Right cardiac atrium (tissue), 5 donors: Measurements from ENCODE around the gene HKDC1. TPM values are rescaled to one million over a fixed set of nuclear protein-coding genes. Genes with fewer than 3 reads are reported as not detected.

Experiments used
- ATAC-seq, 2 donors: fragments of 200-7000 bp; cut with Tn5 transposase; one replicate each; pipeline versions ENCODE4 v1.8.0 to v1.9.1; 2020; ENCODE audit warnings: moderate library complexity in 2 of 2, mild to moderate bottlenecking in 1 of 2
- DNase-seq, 3 donors: peaks; one replicate each; pipeline ENCODE4 v3.0.0-alpha.2; 2020
- H3K27ac ChIP-seq: one replicate; pipeline ENCODE4 v1.5.1; 2013; ENCODE audit warnings: mild to moderate bottlenecking, low read length, control low read depth, moderate library complexity
- H3K27me3 ChIP-seq: one replicate; pipeline ENCODE4 v1.6.1; 2013; ENCODE audit not compliant: control insufficient read depth, insufficient read depth
- H3K4me1 ChIP-seq: one replicate; pipeline ENCODE4 v1.6.1; 2013; ENCODE audit warnings: low read length; ENCODE audit not compliant: control insufficient read depth, insufficient read depth
- H3K4me3 ChIP-seq: one replicate; pipeline ENCODE4 v1.5.1; 2013; ENCODE audit warnings: low read length, control low read depth
- H3K9me3 ChIP-seq: one replicate; pipeline ENCODE4 v1.6.1; 2013; ENCODE audit warnings: low read length; ENCODE audit not compliant: control insufficient read depth
- whole genome bisulfite sequencing: extraction: QIAGEN DNeasy Blood & Tissue Kit; methylation state at CpG from one replicate; pipeline ENCODE4 v1.1.7; 2013; 5-methylcytosine and 5-hydroxymethylcytosine counted together
- intact Hi-C, 4 donors: fragments of 100-400 bp; cut with DNase I; formaldehyde crosslinking; loops; one replicate each; pipeline versions ENCODE4 v1.11.0 to v1.14.0; 2022 to 2023
- polyA plus RNA-seq: library from polyadenylated mRNA; stranded (reverse); fragments of 200-250 nt; gene quantifications from one replicate; pipeline ENCODE4 v1.2.3, GENCODE V29; 2013
- total RNA-seq, 4 donors: library from RNA; stranded (reverse); fragmentation: NEBNext Ultra II Directional; extraction: Animal tissue kit (Norgen Biotek cat#: 25700); gene quantifications; one replicate each; pipeline ENCODE4 v1.2.1, GENCODE V29; 2021
- donor health status: healthy with polysubstance abuse.
- donor health status: DM: no; HTN: yes; CAD: no.
- donor health status: DM: no; HTN: no; CAD: no.
- donor health status: DM: no; HTN: yes; CAD: no; lungs with severe emphysema.
- donor health status: DM: yes; HTN: yes; CAD: no.

HKDC1 gene
- total and polyA plus RNA-seq, 5 donors: 0.05 to 0.42 (median 0.15) TPM; not detected in 2

DNA sequence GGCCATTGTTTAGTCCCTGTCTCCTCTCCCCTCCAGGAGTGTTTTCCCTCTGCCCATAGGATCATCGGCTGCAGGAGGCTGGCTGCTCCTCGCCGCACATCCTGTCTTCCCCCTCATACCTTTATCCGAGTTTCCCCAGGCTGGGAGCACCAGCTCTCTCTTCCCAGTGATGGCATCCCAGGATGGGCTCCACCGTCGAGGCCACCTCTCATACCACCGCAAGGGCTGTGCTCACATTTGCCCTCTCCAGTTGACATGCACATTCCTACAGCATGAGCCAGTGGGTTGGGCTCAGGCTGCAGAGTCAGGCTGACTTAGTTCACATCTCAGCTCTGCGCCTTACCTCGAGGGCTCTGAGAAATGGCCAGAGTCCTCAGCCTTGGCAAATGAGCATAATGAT is 12.1 kb downstream of the HKDC1 start:
- H3K9me3 ChIP-seq: no peaks in the 10 kb centered on the region
- WGBS: 74% methylated on average over 9 of the region's 9 CpGs
- no peak overlapping the region for H3K4me3 ChIP-seq
- intact Hi-C loops: loop anchor here in 1 of 4 donors (10.0 kb wide), 1 partner anchor 273 kb away; no protein-coding TSS in a partner anchor
- ATAC-seq (no peak), DNase-seq (no peak)
- H3K4me1 ChIP-seq: no peaks in the 10 kb centered on the region
- H3K27me3 ChIP-seq: no peaks in the 10 kb centered on the region
- no peak overlapping the region for H3K27ac ChIP-seq

DNA sequence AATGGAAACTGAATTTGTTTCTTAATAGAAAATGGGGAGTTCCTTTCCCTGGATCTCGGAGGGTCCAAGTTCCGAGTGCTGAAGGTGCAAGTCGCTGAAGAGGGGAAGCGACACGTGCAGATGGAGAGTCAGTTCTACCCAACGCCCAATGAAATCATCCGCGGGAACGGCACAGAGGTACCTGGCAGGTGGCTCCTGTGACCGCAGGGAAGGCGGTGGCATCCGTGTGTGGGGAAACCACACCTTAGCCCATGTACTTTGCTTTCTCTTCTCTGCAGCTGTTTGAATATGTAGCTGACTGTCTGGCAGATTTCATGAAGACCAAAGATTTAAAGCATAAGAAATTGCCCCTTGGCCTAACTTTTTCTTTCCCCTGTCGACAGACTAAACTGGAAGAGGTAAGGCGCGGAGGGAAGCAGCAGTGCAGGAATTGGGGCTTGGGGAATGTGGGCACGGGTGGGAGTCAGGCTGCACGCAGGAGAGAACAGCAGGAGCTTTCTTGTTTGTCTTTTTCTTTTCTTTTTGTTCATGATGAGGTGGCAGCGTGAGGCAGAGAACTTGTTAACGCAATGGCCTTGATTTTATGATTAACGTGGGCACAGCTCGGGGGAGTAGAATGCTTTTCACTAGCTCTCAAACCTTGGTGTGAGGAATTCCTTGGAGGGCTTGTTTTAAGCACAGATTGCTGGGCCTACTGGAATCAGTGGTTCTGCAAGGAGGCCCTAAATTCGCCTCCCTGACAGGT is 12.8 kb downstream of the HKDC1 start:
- 92% methylated on average over 22 of the region's 22 CpGs for WGBS
- Histone ChIP-seq H3K27me3 (no peaks in the 10 kb centered on the region), H3K9me3 (no peaks in the 10 kb centered on the region), H3K27ac (no peak overlapping the region), H3K4me1 (no peaks in the 10 kb centered on the region), H3K4me3 (no peak overlapping the region)
- DNase-seq: no peak
- intact Hi-C loops: loop anchor here in 1 of 4 donors (10.0 kb wide), 1 partner anchor 272 kb away; no protein-coding TSS in a partner anchor
- ATAC-seq: no peak

DNA sequence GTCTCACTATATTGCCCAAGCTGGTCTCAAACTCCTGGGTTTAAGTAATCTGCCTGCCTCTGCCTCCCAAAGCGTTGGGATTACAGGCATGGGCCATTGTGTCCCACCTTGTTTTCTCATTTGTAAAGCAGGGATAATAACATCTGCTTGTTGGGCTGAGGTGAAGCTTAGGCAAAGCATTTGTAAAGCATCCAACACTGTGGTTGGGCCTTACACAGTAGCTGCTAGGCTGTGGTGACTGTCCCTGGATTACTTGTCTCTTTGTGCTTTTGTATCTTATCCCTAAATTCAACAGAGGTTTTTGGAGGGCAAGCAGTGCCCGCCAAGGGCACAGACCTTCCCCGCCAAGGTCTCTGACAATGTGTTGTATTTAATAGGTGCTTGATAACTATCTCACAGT is 14.3 kb downstream of the HKDC1 start:
- no peak overlapping the region for H3K27ac ChIP-seq
- intact Hi-C loops: loop anchor here in 1 of 4 donors (10.0 kb wide), 1 partner anchor 270 kb away; no protein-coding TSS in a partner anchor

DNA sequence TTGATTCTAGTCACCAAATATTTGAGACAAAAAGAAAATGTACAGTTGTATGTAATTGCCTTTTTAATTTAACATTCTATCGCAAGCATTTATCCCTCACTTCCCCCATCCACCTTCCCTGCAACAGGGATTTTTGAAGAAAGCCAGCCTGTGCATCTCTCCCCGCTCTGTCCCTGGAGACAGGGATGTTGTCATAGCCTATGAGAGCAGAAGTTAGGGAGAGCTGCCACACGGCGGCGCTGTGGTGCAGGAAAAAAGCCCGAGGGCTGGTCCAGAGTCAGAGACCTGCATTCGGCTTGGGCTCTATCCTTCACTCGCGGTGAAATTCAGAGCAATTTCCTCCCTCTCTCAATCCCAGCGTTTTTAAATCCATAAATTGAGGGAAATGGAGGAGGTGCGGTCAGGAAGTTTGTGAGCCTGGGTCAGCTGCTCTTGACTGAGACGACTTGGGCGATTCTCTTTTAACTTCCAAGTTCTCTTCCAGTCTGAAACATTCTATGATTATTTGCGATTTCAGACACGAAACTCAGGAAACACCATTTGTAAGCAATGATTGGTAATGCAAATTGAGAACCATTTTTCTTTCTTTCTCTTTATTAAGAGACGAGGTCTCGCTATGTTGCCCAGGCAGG is 17.5 kb downstream of the HKDC1 start:
- Histone ChIP-seq H3K9me3 (no peaks in the 10 kb centered on the region), H3K27me3 (no peaks in the 10 kb centered on the region), H3K4me1 (peaks cover 3% of the 10 kb centered on the region), H3K4me3 (no peak overlapping the region), H3K27ac (no peak overlapping the region)
- intact Hi-C loops: loop anchor here (2.0 to 10.0 kb wide), 4 partner anchors 155 to 267 kb away; no protein-coding TSS in a partner anchor
- ATAC-seq (peak; percentile 94 to 95), DNase-seq (peak; percentile 85 to 96 (median 94))
- 18% methylated on average over 17 of the region's 17 CpGs for WGBS

More for the DNA sequence above, 14.3 kb downstream of the HKDC1 start:
- H3K9me3 ChIP-seq: no peaks in the 10 kb centered on the region
- no peaks in the 10 kb centered on the region for H3K27me3 ChIP-seq
- DNase-seq: no peak
- 96% methylated on average over 3 of the region's 3 CpGs for WGBS
- H3K4me3 ChIP-seq: no peak overlapping the region
- no peak for ATAC-seq
- H3K4me1 ChIP-seq: no peaks in the 10 kb centered on the region

DNA sequence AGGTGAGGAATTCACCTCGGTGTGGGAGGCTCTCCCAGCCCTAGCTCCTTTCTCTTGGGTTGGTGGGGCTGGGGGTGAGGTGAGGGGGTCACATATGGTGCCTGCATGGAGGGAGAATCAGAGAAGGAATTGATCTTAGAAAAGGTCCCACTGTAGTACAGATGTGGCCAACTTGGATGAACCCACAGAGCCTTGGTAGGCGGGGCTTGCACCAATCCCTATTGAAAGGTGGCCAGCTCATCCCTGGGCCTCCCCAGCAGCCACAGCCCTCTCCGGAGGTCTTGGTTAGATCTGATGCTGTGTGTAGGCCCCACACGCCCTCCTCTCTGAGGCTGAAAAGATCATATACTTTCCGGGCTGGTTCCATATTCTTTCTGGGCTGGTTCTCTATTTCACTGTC is 19.0 kb downstream of the HKDC1 start:
- 85% methylated on average over 5 of the region's 5 CpGs for WGBS
- intact Hi-C loops: loop anchor here (2.0 to 10.0 kb wide), 4 partner anchors 153 to 266 kb away; no protein-coding TSS in a partner anchor

DNA sequence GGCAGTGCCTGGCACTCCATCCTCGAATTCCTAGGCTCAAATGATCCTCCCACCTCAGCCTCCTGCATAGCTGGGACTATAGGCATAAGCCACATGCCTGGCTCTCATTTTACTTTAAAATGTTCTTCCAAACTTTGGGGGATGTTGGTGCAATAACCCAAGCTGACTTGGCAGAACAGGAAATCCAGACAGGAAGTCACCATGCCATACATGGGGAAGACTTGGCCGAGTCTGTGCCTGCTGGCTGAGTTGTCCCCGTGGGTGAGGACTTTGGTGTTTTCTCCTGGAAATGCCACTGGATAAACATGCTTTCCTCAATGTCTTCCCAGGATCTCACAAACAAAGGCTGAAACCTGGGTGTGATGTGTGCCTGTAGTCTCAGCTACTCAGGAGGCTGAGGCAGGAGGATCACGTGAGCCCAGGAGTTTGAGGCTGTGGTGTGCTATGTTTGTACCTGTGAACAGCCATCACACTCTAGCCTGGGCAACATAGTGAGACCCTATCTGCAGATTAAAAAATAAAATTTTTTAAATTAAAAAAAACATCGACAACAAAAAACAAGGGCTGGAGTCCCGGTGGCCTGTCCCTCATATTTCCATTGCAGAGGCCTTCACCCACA is 19.8 kb downstream of the HKDC1 start:
- H3K27me3 ChIP-seq: no peaks in the 10 kb centered on the region
- H3K4me3 ChIP-seq: no peak overlapping the region
- ATAC-seq: peak; percentile 52 to 54
- H3K27ac ChIP-seq: no peak overlapping the region
- H3K4me1 ChIP-seq: peaks cover 3% of the 10 kb centered on the region
- 67% methylated on average over 6 of the region's 6 CpGs for WGBS
- H3K9me3 ChIP-seq: no peaks in the 10 kb centered on the region
- peak; percentile 44 to 72 (median 61) for DNase-seq
- intact Hi-C loops: loop anchor here (2.0 to 10.0 kb wide), 4 partner anchors 152 to 265 kb away; no protein-coding TSS in a partner anchor

More for the DNA sequence above, 19.0 kb downstream of the HKDC1 start:
- H3K9me3 ChIP-seq: no peaks in the 10 kb centered on the region
- no peaks in the 10 kb centered on the region for H3K27me3 ChIP-seq
- DNase-seq (no peak), ATAC-seq (no peak)
- H3K4me1 ChIP-seq: peaks cover 3% of the 10 kb centered on the region
- H3K27ac ChIP-seq: no peak overlapping the region
- no peak overlapping the region for H3K4me3 ChIP-seq

DNA sequence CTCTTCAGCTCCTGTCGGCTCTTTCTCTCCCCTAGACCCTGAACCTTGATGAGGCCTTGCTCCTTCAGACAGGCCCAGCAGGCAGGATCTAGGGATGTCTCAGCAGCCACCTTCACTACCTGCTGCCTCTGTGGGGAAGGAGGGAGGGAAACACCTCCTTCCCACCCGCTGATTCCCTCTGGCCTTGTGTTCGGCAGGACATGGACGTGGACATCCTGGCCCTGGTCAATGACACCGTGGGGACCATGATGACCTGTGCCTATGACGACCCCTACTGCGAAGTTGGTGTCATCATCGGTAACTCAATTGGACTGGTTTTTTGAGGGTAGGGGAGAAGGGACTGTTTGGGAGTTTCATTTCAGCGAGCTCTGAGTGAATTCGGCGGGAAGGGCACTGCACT is 20.3 kb downstream of the HKDC1 start:
- H3K27ac ChIP-seq: no peak overlapping the region
- WGBS: 93% methylated on average over 11 of the region's 11 CpGs
- H3K9me3 ChIP-seq: no peaks in the 10 kb centered on the region
- DNase-seq (no peak), ATAC-seq (no peak)
- H3K4me3 ChIP-seq: no peak overlapping the region
- intact Hi-C loops: no loop called here
- H3K27me3 ChIP-seq: no peaks in the 10 kb centered on the region
- peaks cover 3% of the 10 kb centered on the region for H3K4me1 ChIP-seq

DNA sequence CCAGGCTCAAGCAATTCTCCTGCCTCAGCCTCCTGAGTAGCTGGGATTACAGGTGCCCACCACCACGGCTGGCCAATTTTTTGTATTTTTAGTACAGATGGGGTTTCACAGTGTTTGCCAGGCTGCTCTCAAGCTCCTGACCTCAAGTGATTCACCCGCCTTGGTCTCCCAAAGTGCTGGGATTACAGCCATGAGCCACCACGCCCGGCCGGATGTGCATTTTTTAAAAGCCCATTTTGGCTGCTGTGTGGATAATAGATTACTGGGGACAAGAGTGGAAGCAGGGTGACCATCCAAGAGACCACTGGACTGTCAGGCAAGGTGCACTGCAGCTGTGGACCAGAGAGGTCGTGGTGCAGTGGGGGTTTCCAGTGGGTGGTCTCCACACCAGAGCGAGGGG is 21.4 kb downstream of the HKDC1 start:
- no peaks in the 10 kb centered on the region for H3K9me3 ChIP-seq
- no peak for ATAC-seq
- no peak for DNase-seq
- 78% methylated on average over 7 of the region's 7 CpGs for WGBS
- H3K4me3 ChIP-seq: no peak overlapping the region
- H3K4me1 ChIP-seq: peaks cover 3% of the 10 kb centered on the region
- intact Hi-C loops: no loop called here
- H3K27ac ChIP-seq: no peak overlapping the region
- H3K27me3 ChIP-seq: no peaks in the 10 kb centered on the region

DNA sequence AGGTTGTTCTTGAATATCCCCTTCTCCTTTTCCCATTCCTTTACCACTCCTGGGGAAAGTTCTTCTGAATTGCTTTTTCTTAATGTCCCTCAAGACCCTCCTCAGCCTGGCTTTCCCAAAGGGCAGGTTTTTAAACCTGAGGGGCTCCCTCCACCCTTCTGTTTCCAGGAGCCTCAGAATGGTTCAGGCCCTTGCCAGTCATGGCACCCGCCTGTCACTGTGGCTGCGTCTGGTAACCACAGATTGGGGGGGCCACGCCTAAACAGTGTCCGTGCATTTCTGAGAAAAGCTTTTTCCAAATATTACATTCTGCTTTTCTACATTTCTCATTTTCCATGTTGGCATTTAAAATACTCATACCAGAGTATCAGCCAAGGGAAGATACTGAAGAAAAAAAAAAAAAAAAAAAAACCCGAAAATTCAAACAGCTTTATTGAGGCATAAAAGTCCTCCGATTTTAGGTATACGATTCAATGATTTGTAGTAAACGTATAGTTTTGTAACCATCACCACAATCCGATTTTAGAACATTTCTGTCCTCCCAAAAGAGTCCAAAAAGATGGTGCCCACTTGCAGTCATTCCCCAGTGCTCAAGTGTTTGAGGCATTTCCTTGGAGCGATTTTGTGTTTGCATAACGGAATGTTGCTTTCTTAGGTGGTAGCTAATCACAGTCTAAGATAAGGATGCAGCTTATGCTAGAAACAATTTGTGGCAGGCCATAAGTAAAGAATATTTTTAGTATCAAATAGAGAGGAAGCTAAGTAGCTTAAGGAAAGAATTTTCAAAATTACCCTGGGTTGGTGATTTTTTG is 22.1 kb downstream of the HKDC1 start:
- ATAC-seq (no peak), DNase-seq (no peak)
- intact Hi-C loops: no loop called here
- Histone ChIP-seq H3K4me3 (no peak overlapping the region), H3K27me3 (no peaks in the 10 kb centered on the region), H3K27ac (no peak overlapping the region), H3K9me3 (no peaks in the 10 kb centered on the region), H3K4me1 (peaks cover 3% of the 10 kb centered on the region)
- 80% methylated on average over 11 of the region's 11 CpGs for WGBS

DNA sequence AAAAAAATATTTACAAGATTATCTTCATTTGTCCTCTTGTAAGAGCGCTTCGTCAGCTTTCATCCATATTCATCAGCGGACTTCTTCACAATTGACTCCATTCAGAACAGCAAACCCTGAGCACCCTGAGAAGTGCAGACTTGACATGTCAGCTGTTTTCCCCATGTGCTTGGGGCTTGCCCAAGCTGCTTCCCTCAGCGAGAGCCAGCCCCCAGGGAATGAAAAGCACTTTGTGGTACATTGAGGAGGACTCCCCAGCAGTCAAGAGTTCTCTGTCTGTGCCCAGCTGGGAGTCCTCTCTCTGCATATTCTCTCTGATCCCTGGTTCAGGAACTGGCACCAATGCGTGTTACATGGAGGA is 22.7 kb downstream of the HKDC1 start:
- peaks cover 3% of the 10 kb centered on the region for H3K4me1 ChIP-seq
- H3K4me3 ChIP-seq: no peak overlapping the region
- DNase-seq (no peak), ATAC-seq (no peak)
- H3K27ac ChIP-seq: no peak overlapping the region
- no peaks in the 10 kb centered on the region for H3K27me3 ChIP-seq
- intact Hi-C loops: no loop called here
- WGBS: 71% methylated on average over 5 of the region's 5 CpGs
- H3K9me3 ChIP-seq: no peaks in the 10 kb centered on the region
